ENCODE data around the gene WDR1. TPM values are rescaled to one million over a fixed set of nuclear protein-coding genes. Genes with fewer than 3 reads are reported as not detected.

Gene WDR1
- total RNA-seq, 1 experiment from 2014 or later, result 367 TPM

GRCh38 chr4:10026485-10026884 is 90.1 kb downstream of the WDR1 start:
- H2BK15ac ChIP-seq (ENCODE audit: low read depth, low read length), result no peak overlapping the region
- no peak overlapping the region for H3K4me2 ChIP-seq (ENCODE audit: insufficient read depth, insufficient read length, low read length)
- TF ChIP-seq CTCF (conservative IDR thresholded peaks at IDR 0.05), result no peak
- no peaks in the 10 kb centered on the region for H3K23me2 ChIP-seq (ENCODE audit: insufficient read length, low read depth, low read length, poor library complexity, severe bottlenecking)
- no peaks in the 10 kb centered on the region for H4K20me1 ChIP-seq (ENCODE audit: control insufficient read depth, insufficient read depth, insufficient read length)
- H4K91ac ChIP-seq (ENCODE audit: insufficient read length, low read depth, low read length), result no peak overlapping the region
- no peak overlapping the region for H4K5ac ChIP-seq (ENCODE audit: insufficient read length, low read depth, low read length)
- no peak overlapping the region for H2AK5ac ChIP-seq (ENCODE audit: insufficient read length, low read length)
- H3K4me1 ChIP-seq (ENCODE audit: insufficient read depth, low read length), result no peaks in the 10 kb centered on the region
- DNase-seq, result no peak
- no peak overlapping the region for H4K8ac ChIP-seq (replicated peaks; ENCODE audit: insufficient read length, low read depth, low read length)
- H3K4me1 Mint-ChIP-seq, result peaks cover 9 to 10% of the 10 kb centered on the region in 2 experiments; a peak in 3 of 4 replicates
- H3K4me3 Mint-ChIP-seq, result no peak overlapping the region
- no peaks in the 10 kb centered on the region for H3K79me2 ChIP-seq (ENCODE audit: insufficient read depth, low read length)
- no peaks in the 10 kb centered on the region for H3K9me3 ChIP-seq (ENCODE audit: control insufficient read depth, low read depth, low read length)
- no peak overlapping the region for H2BK120ac ChIP-seq (ENCODE audit: low read depth, low read length, poor library complexity, severe bottlenecking)
- no peak overlapping the region for H3K27ac Mint-ChIP-seq
- no peak overlapping the region for H3K4ac ChIP-seq (ENCODE audit: low read depth, low read length)
- no peak overlapping the region for H2BK12ac ChIP-seq (ENCODE audit: insufficient read length, low read depth, low read length)
- H2AFZ ChIP-seq (ENCODE audit: low read length), result no peak overlapping the region
- H3T11ph ChIP-seq (ENCODE audit: low read length), result no peak overlapping the region
- no peak overlapping the region for H3K9ac ChIP-seq (ENCODE audit: extremely low read depth, insufficient read length, low read length)
- no peak overlapping the region for H2BK20ac ChIP-seq (ENCODE audit: low read depth, low read length, poor library complexity, severe bottlenecking)
- H3K9me3 Mint-ChIP-seq, result no peaks in the 10 kb centered on the region; a peak in 1 of 5 replicates
- H3K14ac ChIP-seq (ENCODE audit: insufficient read depth, low read length), result no peak overlapping the region
- no peaks in the 10 kb centered on the region for H3K36me3 Mint-ChIP-seq (ENCODE audit: insufficient read depth in 1 of 3, low read depth in 3 of 3)
- no peak overlapping the region for H3K18ac ChIP-seq (ENCODE audit: insufficient read length, low read depth, low read length)
- no peak overlapping the region for H2BK5ac ChIP-seq (ENCODE audit: insufficient read length, low read length)
- H3K56ac ChIP-seq (ENCODE audit: insufficient read length, low read depth, low read length), result no peak overlapping the region
- no peaks in the 10 kb centered on the region for H3K27me3 ChIP-seq (ENCODE audit: insufficient read depth, low read length)
- H3K27ac ChIP-seq (ENCODE audit: insufficient read length, low read depth, low read length), result no peak overlapping the region
- H3K79me1 ChIP-seq (ENCODE audit: insufficient read depth, low read depth, low read length, poor library complexity, severe bottlenecking), result no peaks in the 10 kb centered on the region
- no peak overlapping the region for H3K23ac ChIP-seq (ENCODE audit: insufficient read length, low read depth, low read length)
- WGBS (ENCODE audit: extremely low coverage, insufficient read length, low lambda C conversion rate), result no CpG with 5 or more reads among the region's 9 CpGs
- peaks cover 28% of the 10 kb centered on the region for H3K27me3 Mint-ChIP-seq (ENCODE audit: low read depth)

Data from H9 (cell line).